Stimulated activated naive CD8-positive, alpha-beta T cell treated with anti-CD3 and anti-CD28 coated beads, Interleukin-15, Interleukin-2, amounts not matched to agents 100 U/mL and 50 U/mL, for 24 hours (primary cell): ENCODE results near the gene ANKRD11.
"Not testable (repeated sequence)": the region's sequence is repeated elsewhere in the genome, so short reads cannot be mapped to it uniquely, and the experiment has no call there.

ENCODE experiments used
- ATAC-seq: fragments of 150-1000 bp; cut with Tn5 transposase; one replicate; pipeline ENCODE4 v1.10.0; 2021
- DNase-seq: peaks from one replicate; pipeline ENCODE4 v3.0.0; 2021

Gene ANKRD11

DNA sequence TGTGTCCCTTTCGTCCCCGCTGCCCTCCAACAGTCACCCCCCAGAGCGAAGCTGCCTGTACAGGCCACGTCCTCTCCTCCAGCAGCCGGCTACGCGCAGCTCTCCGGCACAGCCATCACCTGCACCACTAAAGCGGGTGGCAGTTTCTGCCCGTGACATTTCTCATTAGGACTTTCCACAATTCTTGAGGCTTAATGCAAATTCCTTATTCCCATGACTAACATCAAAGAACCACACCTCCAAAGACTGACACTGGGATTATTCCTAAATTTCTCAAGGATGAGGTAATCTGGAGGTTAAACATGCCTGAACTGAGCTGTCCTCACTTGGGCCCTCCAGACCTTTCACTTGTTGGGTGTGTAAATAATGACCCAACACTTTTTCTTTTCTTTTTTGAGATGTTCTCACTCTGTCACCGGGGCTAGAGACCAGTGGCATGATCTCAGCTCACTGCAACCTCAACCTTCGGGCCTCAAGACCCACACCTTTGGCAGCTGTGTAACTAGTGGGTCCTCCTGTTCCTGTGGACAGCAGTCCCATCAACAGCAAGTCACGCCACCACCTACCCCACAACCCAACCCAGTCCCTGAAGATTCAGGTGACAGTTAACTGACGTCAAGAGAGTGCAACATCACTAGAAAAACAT, 11.7 kb downstream of the ANKRD11 start:
- ATAC-seq (peak; percentile 38), DNase-seq (peak; percentile 33)

GRCh38 chr16:89476811-89477261, 13.5 kb downstream of the ANKRD11 start:
- peak; percentile 34 for ATAC-seq
- DNase-seq, result no peak

GRCh38 chr16:89476379-89476778, 14.0 kb downstream of the ANKRD11 start:
- DNase-seq (no peak), ATAC-seq (no peak)

GRCh38 chr16:89475144-89475543, 15.2 kb downstream of the ANKRD11 start:
- DNase-seq (no peak), ATAC-seq (no peak)

GRCh38 chr16:89473791-89474414, 16.5 kb downstream of the ANKRD11 start:
- no peak for DNase-seq
- ATAC-seq, result peak; percentile 22

DNA sequence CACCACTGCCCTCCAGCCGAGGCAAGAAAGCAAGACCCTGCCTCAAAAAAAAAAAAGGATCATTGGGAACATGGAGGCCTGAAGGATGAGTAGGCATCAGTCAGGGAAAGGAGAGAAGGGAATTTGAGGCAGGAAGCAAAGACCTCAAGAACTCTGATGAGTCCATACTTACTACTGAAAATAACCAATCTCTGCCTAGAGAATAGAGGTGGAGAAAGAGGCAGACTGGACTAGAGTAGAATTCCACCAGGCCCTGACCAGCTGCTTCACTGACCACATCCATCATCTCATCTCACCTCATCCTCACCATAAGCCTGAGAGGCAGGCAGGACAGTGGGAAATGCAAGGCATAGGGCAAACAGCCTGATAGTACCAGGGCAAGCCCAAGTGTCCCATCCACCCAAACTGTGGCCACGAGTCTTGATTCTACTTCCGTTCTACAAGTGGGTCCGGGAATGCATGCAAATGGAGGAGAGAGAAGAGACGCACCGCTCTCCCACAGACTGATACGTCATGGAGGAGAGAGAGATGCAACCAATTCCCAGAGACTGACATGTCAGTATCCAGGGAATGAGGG, 17.1 kb downstream of the ANKRD11 start:
- no peak for ATAC-seq
- no peak for DNase-seq

GRCh38 chr16:89472711-89473075, 17.7 kb downstream of the ANKRD11 start:
- DNase-seq, result no peak
- ATAC-seq, result no peak

DNA sequence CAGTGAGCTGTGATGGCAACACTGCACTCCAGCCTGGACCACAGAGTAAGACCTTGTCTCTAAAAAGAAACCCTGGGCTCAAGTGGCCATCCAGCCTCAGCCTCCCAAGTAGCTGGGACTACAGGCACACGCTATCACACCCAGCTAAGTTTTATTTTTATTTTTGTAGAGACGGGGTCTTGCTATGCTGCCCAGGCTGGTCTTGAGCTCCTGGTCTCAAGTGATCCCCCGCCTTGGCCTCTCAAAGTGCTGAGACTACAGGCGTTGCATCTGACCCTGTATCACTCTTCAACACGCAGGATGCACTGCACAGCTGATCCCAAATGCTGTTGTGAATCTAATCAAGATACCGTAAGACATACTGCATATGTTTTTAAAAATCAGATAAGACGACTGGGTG, 23.0 kb downstream of the ANKRD11 start:
- ATAC-seq (no peak), DNase-seq (no peak)

DNA sequence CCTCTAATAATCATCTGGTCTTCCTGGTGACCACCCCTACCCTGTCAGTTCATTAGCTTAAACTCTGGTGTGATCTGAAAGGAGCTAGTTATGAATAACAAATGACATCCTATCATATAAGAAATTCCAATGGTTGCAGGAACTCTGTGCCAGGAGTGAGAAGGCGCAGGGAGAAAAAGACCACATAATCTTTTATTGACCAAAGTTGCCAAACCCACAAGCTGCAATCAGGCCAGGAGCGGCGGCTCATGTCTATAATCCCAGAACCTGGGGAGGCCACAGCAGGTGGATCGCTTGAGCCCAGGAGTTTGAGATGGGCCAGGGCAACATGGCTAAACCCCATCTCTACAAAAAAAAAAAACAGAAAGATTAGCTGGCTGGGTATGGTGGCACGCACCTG, 23.4 kb downstream of the ANKRD11 start:
- no peak for DNase-seq
- no peak for ATAC-seq

GRCh38 chr16:89463312-89463711, 27.0 kb downstream of the ANKRD11 start:
- ATAC-seq, DNase-seq: not testable (repeated sequence)

DNA sequence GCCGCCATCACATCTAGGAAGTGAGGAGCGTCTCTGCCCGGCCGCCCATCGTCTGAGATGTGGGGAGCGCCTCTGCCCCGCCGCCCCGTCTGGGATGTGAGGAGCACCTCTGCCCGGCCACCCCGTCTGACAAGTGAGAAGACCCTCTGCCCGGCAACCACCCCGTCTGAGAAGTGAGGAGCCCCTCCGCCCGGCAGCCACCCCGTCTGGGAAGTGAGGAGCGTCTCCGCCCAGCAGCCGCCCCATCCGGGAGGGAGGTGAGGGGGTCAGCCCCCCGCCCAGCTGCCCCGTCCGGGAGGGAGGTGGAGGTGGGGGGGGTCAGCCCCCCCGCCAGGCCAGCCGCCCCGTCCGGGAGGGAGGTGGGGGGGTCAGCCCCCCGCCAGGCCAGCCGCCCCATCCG, 27.7 kb downstream of the ANKRD11 start:
- not testable (repeated sequence) for DNase-seq, ATAC-seq

- DNase-seq, ATAC-seq: not testable (repeated sequence)
Measured at GRCh38 chr16:89461890-89462289, 28.5 kb downstream of the ANKRD11 start.

DNA sequence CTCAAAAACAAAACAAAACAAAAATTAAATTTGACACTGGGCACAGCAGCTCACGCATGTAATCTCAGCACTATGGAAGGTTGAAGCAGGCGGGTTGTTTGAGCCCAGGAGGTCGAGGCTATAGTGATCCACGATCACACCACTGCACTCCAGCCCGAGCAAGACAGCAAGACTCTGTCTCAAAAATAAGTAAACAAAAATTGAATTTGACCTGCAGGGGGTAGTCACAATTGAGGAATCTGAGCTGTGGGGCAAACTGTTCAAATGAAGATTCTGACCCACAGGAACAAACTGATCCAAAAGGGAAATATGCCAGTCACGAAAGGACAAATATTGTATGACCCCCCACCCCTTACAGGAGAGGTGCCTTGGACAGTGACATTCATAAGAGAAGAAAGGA, 29.8 kb downstream of the ANKRD11 start:
- ATAC-seq, result no peak

DNA sequence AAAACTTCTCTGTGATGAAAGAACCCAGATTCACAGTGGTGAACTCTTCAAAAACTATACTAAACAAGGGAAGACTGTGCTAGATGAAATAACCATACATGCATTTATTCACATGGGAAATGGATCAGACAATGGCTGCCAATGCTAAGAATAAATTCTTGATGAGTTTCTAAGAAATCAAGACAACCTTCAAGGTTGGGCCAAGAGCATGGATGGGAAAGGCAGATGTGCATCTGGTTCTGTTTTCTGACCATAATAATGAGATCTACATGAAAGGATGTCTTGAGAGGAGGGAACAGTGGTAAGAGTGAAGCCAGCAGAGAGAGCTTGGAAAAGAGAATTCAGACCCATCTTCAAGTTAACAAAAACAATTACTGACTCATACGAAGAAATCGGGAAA, 31.4 kb downstream of the ANKRD11 start:
- no peak for ATAC-seq
- DNase-seq, result no peak

More for the DNA sequence above, 29.8 kb downstream of the ANKRD11 start:
- DNase-seq, result no peak

DNA sequence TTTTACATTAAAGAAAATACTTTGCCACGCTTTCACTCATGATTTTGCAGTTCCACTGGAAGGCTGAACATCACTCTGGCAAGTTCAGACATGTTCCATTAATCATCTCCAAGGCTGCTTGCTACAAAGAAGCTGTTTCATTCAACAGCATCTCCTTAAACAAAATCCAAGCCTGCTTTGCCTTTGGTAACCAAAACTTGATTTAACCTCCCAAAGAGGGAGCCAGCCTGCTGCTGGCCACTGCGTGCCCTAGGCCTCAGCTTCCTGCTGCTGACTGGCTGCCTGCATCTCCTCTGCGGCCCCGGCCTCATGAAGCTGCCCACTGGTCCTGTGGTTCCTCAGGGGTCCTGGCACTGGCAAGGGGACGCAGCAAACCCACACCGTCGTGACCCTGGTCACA, 31.8 kb downstream of the ANKRD11 start:
- ATAC-seq (no peak), DNase-seq (no peak)

DNA sequence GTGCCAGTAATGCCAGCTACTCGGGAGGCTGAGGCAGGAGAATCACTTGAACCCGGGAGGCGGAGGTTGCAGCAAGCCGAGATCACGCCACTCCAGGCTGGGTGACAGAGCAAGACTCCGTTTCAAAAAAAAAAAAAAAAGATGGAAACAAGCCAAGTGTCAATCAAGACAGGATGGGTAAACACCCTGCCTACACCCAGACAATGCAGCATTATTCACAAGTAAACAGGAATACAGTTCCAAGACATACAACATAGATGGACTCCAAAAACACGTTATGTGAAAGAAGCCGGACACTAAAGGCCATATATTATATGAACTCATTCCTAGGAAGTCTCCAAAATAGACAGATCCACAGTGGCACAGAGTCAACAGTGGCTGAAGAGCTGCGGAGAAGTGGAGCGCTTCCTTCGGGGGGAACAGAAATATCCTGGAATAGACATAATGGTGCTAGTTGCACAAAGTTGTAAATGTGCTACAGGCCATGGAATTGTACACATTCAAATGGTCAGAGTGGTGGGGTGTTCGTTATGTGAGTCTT, 33.9 kb downstream of the ANKRD11 start:
- DNase-seq (no peak), ATAC-seq (no peak)

DNA sequence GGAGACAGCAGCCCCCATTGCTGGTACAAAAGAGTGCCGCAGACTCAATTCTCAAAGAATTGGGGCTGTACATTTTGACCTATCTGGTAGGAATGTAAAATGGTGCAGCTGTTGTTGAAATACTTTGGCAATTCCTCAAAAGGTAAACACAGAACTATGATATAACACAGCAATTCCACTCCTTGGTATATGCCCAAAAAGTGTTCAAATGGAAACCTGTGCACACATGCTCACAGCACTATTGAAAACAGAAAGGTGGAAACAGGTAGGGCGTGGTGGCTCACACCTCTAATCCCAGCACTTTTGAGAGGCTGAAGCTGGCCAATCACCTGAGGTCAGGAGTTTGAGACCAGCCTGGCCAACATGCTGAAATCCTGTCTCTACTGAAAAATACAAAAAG, 34.7 kb downstream of the ANKRD11 start:
- DNase-seq (no peak), ATAC-seq (no peak)

GRCh38 chr16:89455178-89455577, 35.2 kb downstream of the ANKRD11 start:
- no peak for DNase-seq
- peak; percentile 68 for ATAC-seq

GRCh38 chr16:89454378-89455125, 35.8 kb downstream of the ANKRD11 start:
- not testable (repeated sequence) for DNase-seq, ATAC-seq

DNA sequence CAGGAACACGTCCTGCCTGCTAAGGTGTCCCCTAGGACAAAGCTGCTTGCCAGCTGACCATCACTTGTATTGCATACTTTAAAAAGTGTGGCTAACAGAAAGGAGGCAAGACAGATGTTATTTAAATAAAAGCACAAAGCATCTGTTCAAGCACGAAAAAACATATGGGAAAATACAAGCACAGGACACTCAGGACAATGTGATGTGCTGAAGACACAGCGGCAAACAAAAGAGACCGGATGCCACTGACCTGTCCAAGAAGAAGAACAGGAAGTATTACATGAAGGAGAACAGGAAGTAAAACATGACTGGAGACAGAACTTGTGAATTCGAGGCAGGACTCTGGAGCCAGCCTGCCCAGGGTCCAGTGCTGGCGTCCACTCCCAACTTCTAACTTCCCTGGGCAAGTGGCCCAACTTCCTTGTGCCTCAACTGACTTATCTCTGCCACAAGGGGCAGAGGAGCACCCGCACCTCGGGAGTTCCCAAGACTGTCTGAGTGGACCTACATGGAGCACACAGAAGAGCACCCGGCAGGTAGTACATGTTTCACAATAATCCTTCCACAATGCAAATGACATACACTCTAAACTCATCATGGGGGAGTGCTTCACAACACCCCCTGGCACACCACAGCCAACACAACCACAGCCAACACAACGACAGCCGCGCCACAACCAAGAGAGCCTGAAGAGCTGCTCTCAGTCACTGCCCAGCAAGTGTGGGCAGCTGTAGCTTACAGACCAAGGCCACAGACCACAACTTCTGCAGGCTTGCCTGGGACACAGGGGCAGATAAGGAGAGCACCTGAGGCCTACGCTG, 36.6 kb downstream of the ANKRD11 start:
- no peak for DNase-seq
- ATAC-seq, result peak; percentile 60

DNA sequence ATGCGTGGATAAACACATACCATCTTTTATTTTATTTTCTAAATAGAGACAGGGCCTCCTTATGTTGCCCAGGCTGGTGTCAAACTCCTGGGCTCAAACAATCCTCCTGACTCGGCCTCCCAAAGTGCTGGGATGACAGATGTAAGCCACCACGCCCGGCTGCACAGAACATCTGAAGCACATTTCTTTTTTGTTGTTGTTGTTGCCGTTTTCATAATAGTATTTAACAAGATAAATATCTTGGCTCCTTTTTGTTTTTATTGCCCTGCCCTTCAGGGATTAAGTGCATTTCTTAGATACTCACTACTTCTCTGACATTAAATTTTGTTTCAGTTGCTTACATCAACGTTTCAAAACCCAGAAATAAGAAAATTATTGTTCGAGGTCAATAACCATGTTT, 37.4 kb downstream of the ANKRD11 start:
- DNase-seq (no peak), ATAC-seq (no peak)

DNA sequence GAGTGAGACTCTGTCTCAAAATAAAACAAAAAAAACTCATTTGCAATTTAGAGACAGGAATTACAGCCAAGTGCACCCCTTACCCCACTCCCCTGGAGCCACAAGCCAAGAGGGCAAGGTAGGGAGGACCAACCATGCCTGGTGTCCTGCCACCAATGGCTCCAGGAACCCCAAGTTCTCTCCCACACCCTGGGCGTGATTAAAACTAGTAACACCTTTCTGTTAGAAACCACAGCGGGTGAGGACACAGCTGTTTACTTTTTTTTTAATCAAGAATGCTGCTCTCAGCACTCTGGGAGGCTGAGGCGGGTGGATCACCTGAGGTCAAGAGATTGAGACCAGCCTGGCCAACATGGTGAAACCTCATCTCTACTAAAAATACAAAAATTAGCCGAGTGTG, 38.1 kb downstream of the ANKRD11 start:
- no peak for DNase-seq
- ATAC-seq, result no peak
